Stimulated activated memory B cell treated with anti-CD40 and anti-IgM and Interleukin-4, amounts not matched to agents 10 μg/mL and 1 μg/mL and 100 μg/mL, for 72 hours (primary cell): ENCODE measurements around the gene GOLPH3.
"Not testable (repeated sequence)": the region's sequence is repeated elsewhere in the genome, so short reads cannot be mapped to it uniquely, and the experiment has no call there.

Experiments used
- ATAC-seq: fragments of 150-1000 bp; cut with Tn5 transposase; 2 replicates; pipeline ENCODE4 v1.10.0; 2021
- H3K27ac Mint-ChIP-seq: one replicate; pipeline ENCODE4 v1.8.0; 2022; ENCODE audit warnings: mild to moderate bottlenecking, mixed read lengths
- H3K27me3 Mint-ChIP-seq: one replicate; pipeline ENCODE4 v1.8.0; 2022; ENCODE audit warnings: mixed read lengths
- H3K36me3 Mint-ChIP-seq: one replicate; pipeline ENCODE4 v1.8.0; 2022; ENCODE audit warnings: mixed read lengths
- H3K4me1 Mint-ChIP-seq: one replicate; pipeline ENCODE4 v1.8.0; 2022; ENCODE audit warnings: mixed read lengths
- H3K4me3 Mint-ChIP-seq: one replicate; pipeline ENCODE4 v1.8.0; 2022; ENCODE audit warnings: mild to moderate bottlenecking, moderate library complexity, mixed read lengths
- H3K9me3 Mint-ChIP-seq: one replicate; pipeline ENCODE4 v1.8.0; 2022; ENCODE audit warnings: mixed read lengths

The GOLPH3 gene

GRCh38 chr5:32087086-32088082 is 86.7 kb downstream of the GOLPH3 start:
- Mint-ChIP-seq H3K4me3 (no peak overlapping the region), H3K27me3 (no peaks in the 10 kb centered on the region), H3K4me1 (no peaks in the 10 kb centered on the region), H3K36me3 (no peaks in the 10 kb centered on the region), H3K9me3 (no peaks in the 10 kb centered on the region), H3K27ac (no peak overlapping the region)
- no peak for ATAC-seq

DNA sequence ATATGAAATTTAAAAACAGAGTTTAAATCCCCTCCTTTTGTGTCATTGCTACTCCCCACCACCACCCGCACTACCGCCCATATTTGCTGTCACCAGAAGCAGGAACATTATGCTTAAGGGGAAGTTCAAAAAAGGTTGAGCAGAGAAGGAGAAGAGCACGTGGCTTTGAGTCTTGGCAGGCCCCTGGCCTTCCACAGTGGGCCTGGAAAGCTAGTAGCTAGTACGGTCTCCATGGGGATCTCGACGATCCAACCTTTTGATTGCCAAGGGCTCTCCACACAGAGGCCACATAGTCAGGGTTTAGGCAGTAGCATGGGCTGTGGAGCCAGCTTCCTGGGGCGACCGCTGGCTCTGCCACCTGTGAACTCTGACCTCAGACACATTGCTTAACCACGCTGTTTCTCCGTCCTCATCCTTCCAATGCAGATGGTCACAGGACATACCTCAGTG is 90.1 kb downstream of the GOLPH3 start:
- peaks cover 2% of the 10 kb centered on the region for H3K9me3 Mint-ChIP-seq
- no peak overlapping the region for H3K4me3 Mint-ChIP-seq
- no peak overlapping the region for H3K27ac Mint-ChIP-seq
- no peaks in the 10 kb centered on the region for H3K36me3 Mint-ChIP-seq
- H3K27me3 Mint-ChIP-seq = no peaks in the 10 kb centered on the region
- H3K4me1 Mint-ChIP-seq = no peaks in the 10 kb centered on the region
- no peak for ATAC-seq

- no peak for ATAC-seq
- H3K9me3 Mint-ChIP-seq = peaks cover 2% of the 10 kb centered on the region
- no peak overlapping the region for H3K27ac Mint-ChIP-seq
- no peaks in the 10 kb centered on the region for H3K4me1 Mint-ChIP-seq
- no peak overlapping the region for H3K4me3 Mint-ChIP-seq
- no peaks in the 10 kb centered on the region for H3K36me3 Mint-ChIP-seq
- H3K27me3 Mint-ChIP-seq = no peaks in the 10 kb centered on the region
Measured at GRCh38 chr5:32082701-32083100, 91.4 kb downstream of the GOLPH3 start.

DNA sequence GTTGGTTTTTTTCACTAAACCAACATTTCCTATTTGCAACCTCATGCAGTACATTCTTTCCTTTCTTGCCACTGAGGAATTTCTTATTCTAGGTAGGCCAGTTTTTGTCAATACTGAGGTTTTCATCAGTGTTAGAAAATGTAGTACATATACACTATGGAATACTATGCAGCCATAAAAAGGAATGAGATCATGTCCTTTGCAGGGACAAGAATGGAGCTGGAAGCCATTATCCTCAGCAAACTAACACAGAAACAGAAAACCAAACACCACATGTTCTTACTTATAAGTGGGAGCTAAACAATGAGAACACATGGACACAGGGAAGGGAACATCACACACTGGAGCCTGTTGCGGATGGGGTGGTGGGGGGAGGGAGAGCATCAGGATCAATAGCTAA is 93.6 kb downstream of the GOLPH3 start:
- not testable (repeated sequence) for H3K4me3 Mint-ChIP-seq, H3K9me3 Mint-ChIP-seq, H3K4me1 Mint-ChIP-seq, ATAC-seq, H3K27me3 Mint-ChIP-seq, H3K36me3 Mint-ChIP-seq, H3K27ac Mint-ChIP-seq

- not testable (repeated sequence) for H3K27ac Mint-ChIP-seq, H3K36me3 Mint-ChIP-seq, H3K9me3 Mint-ChIP-seq, ATAC-seq, H3K27me3 Mint-ChIP-seq, H3K4me1 Mint-ChIP-seq, H3K4me3 Mint-ChIP-seq
Measured at GRCh38 chr5:32078855-32079254, 95.3 kb downstream of the GOLPH3 start.

DNA sequence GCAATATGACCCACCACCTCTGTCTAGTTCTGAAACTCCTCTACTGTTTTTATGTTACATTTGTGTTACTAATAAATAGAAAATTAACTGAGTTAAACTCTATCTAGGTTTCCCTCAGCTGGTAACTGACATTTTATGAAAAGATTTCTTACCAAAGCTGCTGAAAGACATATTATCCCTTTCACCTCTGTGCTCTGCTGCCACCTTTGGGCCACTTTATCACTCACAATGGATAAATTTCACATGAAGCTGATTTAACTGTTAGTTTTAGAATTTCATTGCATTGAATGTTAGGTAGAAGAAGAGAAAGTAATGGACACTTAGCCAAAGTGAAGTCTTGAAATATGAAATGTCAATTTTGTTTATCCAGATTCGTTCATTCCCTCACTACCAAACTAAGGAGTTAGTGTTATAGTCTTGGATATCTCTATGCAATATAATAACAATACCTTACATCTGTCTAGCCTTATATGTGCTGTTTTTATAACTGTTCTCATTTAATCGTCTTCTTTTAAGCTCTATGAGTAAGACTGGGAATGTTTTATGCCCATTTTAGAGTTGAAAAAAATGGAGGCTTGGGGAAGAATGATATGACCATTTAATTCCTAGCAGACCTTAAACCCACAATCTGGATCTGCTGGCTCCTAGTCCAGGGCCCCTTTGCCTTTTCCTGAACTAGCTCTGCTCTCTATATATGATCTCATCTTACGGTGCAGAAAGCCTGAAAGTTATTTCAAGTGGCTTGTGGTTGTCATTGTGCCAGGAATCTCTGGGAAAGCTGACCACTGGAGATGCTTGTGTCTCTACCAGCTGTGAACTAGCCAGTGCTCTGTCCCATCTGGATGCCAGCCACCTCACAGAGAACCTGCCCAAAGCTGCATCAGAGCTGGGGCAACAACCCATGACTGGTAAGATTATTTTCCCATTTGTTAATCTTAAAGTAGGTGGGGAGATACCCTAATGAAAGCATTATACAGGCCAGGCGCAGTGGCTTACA is 97.1 kb downstream of the GOLPH3 start:
- Mint-ChIP-seq H3K9me3 (peaks cover 2% of the 10 kb centered on the region), H3K27me3 (no peaks in the 10 kb centered on the region), H3K36me3 (no peaks in the 10 kb centered on the region), H3K27ac (no peak overlapping the region), H3K4me1 (no peaks in the 10 kb centered on the region), H3K4me3 (no peak overlapping the region)
- no peak for ATAC-seq
